Measurements from ENCODE around the gene DIAPH3. TPM values are rescaled to one million over a fixed set of nuclear protein-coding genes. Genes with fewer than 3 reads are reported as not detected.

The DIAPH3 gene
- total RNA-seq, 2 donors from 2014 or later: 0.27 to 2.4 TPM

- intact Hi-C loops (cut with DNase I): no loop called here
- no peaks in the 10 kb centered on the region for H3K9me3 ChIP-seq
- no peaks in the 10 kb centered on the region for H3K4me1 ChIP-seq (replicated peaks)
- no peaks in the 10 kb centered on the region for H3K27me3 ChIP-seq (replicated peaks; ENCODE audit: insufficient read depth)
- no peak for DNase-seq (ENCODE audit: low spot score)
- H3K36me3 ChIP-seq: no peaks in the 10 kb centered on the region
- WGBS: 46% methylated on average over 3 of the region's 3 CpGs
- no peak overlapping the region for H3K4me3 ChIP-seq
- no peak overlapping the region for H3K27ac ChIP-seq
- no peak for TF ChIP-seq POLR2A (IDR thresholded peaks at IDR 0.05)
- TF ChIP-seq POLR2AphosphoS5 (IDR thresholded peaks at IDR 0.05): no peak
- no peak for TF ChIP-seq CTCF (IDR thresholded peaks at IDR 0.05)
Observed at GRCh38 chr13:59885076-59885475, 278.7 kb downstream of the DIAPH3 start.

GRCh38 chr13:59883885-59884284 lies 279.8 kb downstream of the DIAPH3 start:
- H3K4me3 ChIP-seq: no peak overlapping the region
- no peaks in the 10 kb centered on the region for H3K36me3 ChIP-seq
- no peak overlapping the region for H3K27ac ChIP-seq
- no peak for DNase-seq (ENCODE audit: low spot score)
- intact Hi-C loops (cut with DNase I): no loop called here
- no peaks in the 10 kb centered on the region for H3K27me3 ChIP-seq (replicated peaks; ENCODE audit: insufficient read depth)
- no peaks in the 10 kb centered on the region for H3K4me1 ChIP-seq (replicated peaks)
- no peaks in the 10 kb centered on the region for H3K9me3 ChIP-seq
- 96% methylated on average over 5 of the region's 5 CpGs for WGBS
- TF ChIP-seq CTCF (IDR thresholded peaks at IDR 0.05): no peak

GRCh38 chr13:59880468-59880867 lies 283.3 kb downstream of the DIAPH3 start:
- Histone ChIP-seq H3K36me3 (no peaks in the 10 kb centered on the region), H3K9me3 (no peaks in the 10 kb centered on the region), H3K4me1 (replicated peaks) (no peaks in the 10 kb centered on the region), H3K4me3 (no peak overlapping the region), H3K27ac (no peak overlapping the region), H3K27me3 (replicated peaks; ENCODE audit: insufficient read depth) (no peaks in the 10 kb centered on the region)
- DNase-seq (ENCODE audit: low spot score): no peak
- WGBS: 85% methylated on average over 1 of the region's 1 CpG
- intact Hi-C loops (cut with DNase I): no loop called here
- TF ChIP-seq POLR2AphosphoS5 (IDR thresholded peaks at IDR 0.05) (no peak), POLR2A (IDR thresholded peaks at IDR 0.05) (no peak), CTCF (IDR thresholded peaks at IDR 0.05) (no peak)

- WGBS: 51% methylated on average over 4 of the region's 4 CpGs
- Histone ChIP-seq H3K4me3 (no peak overlapping the region), H3K9me3 (no peaks in the 10 kb centered on the region)
Observed at GRCh38 chr13:59879281-59879680, 284.4 kb downstream of the DIAPH3 start.

More at GRCh38 chr13:59879281-59879680, 284.4 kb downstream of the DIAPH3 start:
- Histone ChIP-seq H3K27ac (no peak overlapping the region), H3K4me1 (replicated peaks) (no peaks in the 10 kb centered on the region), H3K36me3 (no peaks in the 10 kb centered on the region), H3K27me3 (replicated peaks; ENCODE audit: insufficient read depth) (no peaks in the 10 kb centered on the region)
- DNase-seq (ENCODE audit: low spot score): no peak
- TF ChIP-seq CTCF (IDR thresholded peaks at IDR 0.05) (no peak), POLR2A (IDR thresholded peaks at IDR 0.05) (no peak), POLR2AphosphoS5 (IDR thresholded peaks at IDR 0.05) (no peak)
- intact Hi-C loops (cut with DNase I): no loop called here

All from prostate gland (tissue), 2 donors.